Central memory CD8-positive, alpha-beta T cell (primary cell): ENCODE data around the gene TXNDC15.
"Not testable (repeated sequence)": the region's sequence is repeated elsewhere in the genome, so short reads cannot be mapped to it uniquely, and the experiment has no call there.

Source experiments
- ATAC-seq: fragments of 150-1000 bp; cut with Tn5 transposase; replicated peaks from 2 replicates; pipeline ENCODE4 v1.10.0; 2022; ENCODE audit warnings: mild to moderate bottlenecking, moderate FRiP score, moderate number of reproducible peaks; ENCODE audit not compliant: poor library complexity, severe bottlenecking; ENCODE audit errors: extremely low read depth
- DNase-seq, 2 donors: peaks; one replicate each; pipeline ENCODE4 v3.0.0; 2021; ENCODE audit warnings: low spot score in 2 of 2
- H3K27ac Mint-ChIP-seq: one replicate; pipeline ENCODE4 v1.8.0; 2022; ENCODE audit warnings: low read depth, mild to moderate bottlenecking, moderate library complexity, mixed read lengths
- H3K27me3 Mint-ChIP-seq: one replicate; pipeline ENCODE4 v1.8.0; 2022; ENCODE audit warnings: mixed read lengths
- H3K36me3 Mint-ChIP-seq: one replicate; pipeline ENCODE4 v1.8.0; 2022; ENCODE audit warnings: mild to moderate bottlenecking, moderate library complexity, mixed read lengths; ENCODE audit not compliant: insufficient read depth
- H3K4me1 Mint-ChIP-seq: one replicate; pipeline ENCODE4 v1.8.0; 2022; ENCODE audit warnings: mixed read lengths
- H3K4me3 Mint-ChIP-seq: one replicate; pipeline ENCODE4 v1.8.0; 2022; ENCODE audit warnings: mild to moderate bottlenecking, moderate library complexity, mixed read lengths
- H3K9me3 Mint-ChIP-seq: one replicate; pipeline ENCODE4 v1.8.0; 2022; ENCODE audit warnings: mixed read lengths

The TXNDC15 gene

GRCh38 chr5:134873987-134874830, at the start of gene TXNDC15:
Gene TXNDC15, plus strand, starts transcription at chr5:134874371. Its CDS starts 57 bp downstream, at chr5:134874428.
- Mint-ChIP-seq H3K27me3 (no peaks in the 10 kb centered on the region), H3K27ac (peak within 1 kb of the TSS; percentile 92), H3K9me3 (no peaks in the 10 kb centered on the region), H3K4me3 (peak within 1 kb of the TSS; percentile 98), H3K4me1 (peaks cover 39% of the 10 kb centered on the region), H3K36me3 (peaks cover 11% of the 10 kb centered on the region)
- DNase-seq, result peak; percentile 67 to 71
- ATAC-seq, result peak; percentile 95

- no peak overlapping the region for H3K4me3 Mint-ChIP-seq
These were observed 49.5 kb upstream of the TXNDC15 start for GRCh38 chr5:134824681-134825080.

GRCh38 chr5:134825212-134825611, 49.0 kb upstream of the TXNDC15 start:
- no peaks in the 10 kb centered on the region for H3K27me3 Mint-ChIP-seq
- no peak overlapping the region for H3K4me3 Mint-ChIP-seq
- ATAC-seq (no peak), DNase-seq (no peak)
- peaks cover 53% of the 10 kb centered on the region for H3K36me3 Mint-ChIP-seq
- H3K9me3 Mint-ChIP-seq, result no peaks in the 10 kb centered on the region
- H3K27ac Mint-ChIP-seq, result peak overlapping the region; percentile 1
- no peaks in the 10 kb centered on the region for H3K4me1 Mint-ChIP-seq

More at GRCh38 chr5:134824681-134825080, 49.5 kb upstream of the TXNDC15 start:
- Mint-ChIP-seq H3K4me1 (no peaks in the 10 kb centered on the region), H3K27ac (peak overlapping the region; percentile 59), H3K9me3 (no peaks in the 10 kb centered on the region), H3K27me3 (no peaks in the 10 kb centered on the region), H3K36me3 (peaks cover 57% of the 10 kb centered on the region)
- no peak for DNase-seq
- ATAC-seq, result no peak

- no peaks in the 10 kb centered on the region for H3K9me3 Mint-ChIP-seq
- H3K27ac Mint-ChIP-seq, result no peak overlapping the region
- no peak for ATAC-seq
- no peaks in the 10 kb centered on the region for H3K4me1 Mint-ChIP-seq
- peaks cover 25% of the 10 kb centered on the region for H3K36me3 Mint-ChIP-seq
- no peak overlapping the region for H3K4me3 Mint-ChIP-seq
- no peak for DNase-seq
- H3K27me3 Mint-ChIP-seq, result no peaks in the 10 kb centered on the region
These were observed 40.7 kb upstream of the TXNDC15 start for GRCh38 chr5:134833340-134834032.

- no peak for DNase-seq
- ATAC-seq, result no peak
- Mint-ChIP-seq H3K27ac (no peak overlapping the region), H3K4me1 (no peaks in the 10 kb centered on the region), H3K36me3 (peaks cover 20% of the 10 kb centered on the region), H3K9me3 (no peaks in the 10 kb centered on the region), H3K27me3 (no peaks in the 10 kb centered on the region), H3K4me3 (no peak overlapping the region)
These were observed 38.5 kb upstream of the TXNDC15 start for GRCh38 chr5:134835623-134836022.

- no peaks in the 10 kb centered on the region for H3K9me3 Mint-ChIP-seq
- DNase-seq (no peak), ATAC-seq (no peak)
- H3K4me3 Mint-ChIP-seq, result no peak overlapping the region
- no peak overlapping the region for H3K27ac Mint-ChIP-seq
- no peaks in the 10 kb centered on the region for H3K27me3 Mint-ChIP-seq
- H3K4me1 Mint-ChIP-seq, result no peaks in the 10 kb centered on the region
- peaks cover 13% of the 10 kb centered on the region for H3K36me3 Mint-ChIP-seq
These were observed 36.5 kb upstream of the TXNDC15 start for GRCh38 chr5:134837530-134838181.

GRCh38 chr5:134838361-134838760, 35.8 kb upstream of the TXNDC15 start:
- H3K4me1 Mint-ChIP-seq, ATAC-seq, H3K9me3 Mint-ChIP-seq, DNase-seq, H3K27me3 Mint-ChIP-seq, H3K4me3 Mint-ChIP-seq, H3K27ac Mint-ChIP-seq: not testable (repeated sequence)
- peaks cover 13% of the 10 kb centered on the region for H3K36me3 Mint-ChIP-seq

- Mint-ChIP-seq H3K36me3 (peaks cover 13% of the 10 kb centered on the region), H3K27ac (no peak overlapping the region), H3K4me1 (peaks cover 9% of the 10 kb centered on the region), H3K27me3 (no peaks in the 10 kb centered on the region), H3K9me3 (no peaks in the 10 kb centered on the region), H3K4me3 (no peak overlapping the region)
- ATAC-seq, result no peak
- DNase-seq, result no peak
These were observed 33.4 kb upstream of the TXNDC15 start for GRCh38 chr5:134840811-134841210.

GRCh38 chr5:134844252-134844651, 29.9 kb upstream of the TXNDC15 start:
- H3K4me1 Mint-ChIP-seq, result peaks cover 23% of the 10 kb centered on the region
- H3K9me3 Mint-ChIP-seq, result no peaks in the 10 kb centered on the region
- no peak overlapping the region for H3K4me3 Mint-ChIP-seq
- no peaks in the 10 kb centered on the region for H3K27me3 Mint-ChIP-seq
- no peak overlapping the region for H3K27ac Mint-ChIP-seq
- DNase-seq, result no peak
- peaks cover 14% of the 10 kb centered on the region for H3K36me3 Mint-ChIP-seq
- no peak for ATAC-seq

GRCh38 chr5:134845335-134845851, 28.8 kb upstream of the TXNDC15 start:
- Mint-ChIP-seq H3K27me3 (no peaks in the 10 kb centered on the region), H3K4me1 (peaks cover 28% of the 10 kb centered on the region)

GRCh38 chr5:134845852-134846640, 28.1 kb upstream of the TXNDC15 start, which contains the start of gene C5orf24:
Gene C5orf24, plus strand, starts transcription at chr5:134845968. Its CDS starts 8,933 bp downstream, at chr5:134854901.
- H3K27ac Mint-ChIP-seq, result peak within 1 kb of the TSS; percentile 91
- H3K36me3 Mint-ChIP-seq, result peaks cover 20% of the 10 kb centered on the region
- DNase-seq, result peak; percentile 80 to 85
- H3K27me3 Mint-ChIP-seq, result no peaks in the 10 kb centered on the region
- H3K9me3 Mint-ChIP-seq, result no peaks in the 10 kb centered on the region
- peaks cover 30% of the 10 kb centered on the region for H3K4me1 Mint-ChIP-seq
- H3K4me3 Mint-ChIP-seq, result peak within 1 kb of the TSS; percentile 92
- peak; percentile 96 for ATAC-seq

More at GRCh38 chr5:134845335-134845851, 28.8 kb upstream of the TXNDC15 start:
- no peaks in the 10 kb centered on the region for H3K9me3 Mint-ChIP-seq
- peak overlapping the region; percentile 92 for H3K4me3 Mint-ChIP-seq
- peaks cover 18% of the 10 kb centered on the region for H3K36me3 Mint-ChIP-seq
- peak overlapping the region; percentile 91 for H3K27ac Mint-ChIP-seq
- ATAC-seq, result no peak
- no peak for DNase-seq

- DNase-seq, result no peak
- peaks cover 33% of the 10 kb centered on the region for H3K4me1 Mint-ChIP-seq
- H3K27ac Mint-ChIP-seq, result peak overlapping the region; percentile 91
- H3K36me3 Mint-ChIP-seq, result peaks cover 21% of the 10 kb centered on the region
- no peaks in the 10 kb centered on the region for H3K27me3 Mint-ChIP-seq
- peak; percentile 19 for ATAC-seq
- H3K9me3 Mint-ChIP-seq, result no peaks in the 10 kb centered on the region
- H3K4me3 Mint-ChIP-seq, result peak overlapping the region; percentile 92
These were observed 27.6 kb upstream of the TXNDC15 start for GRCh38 chr5:134846641-134846960.
